Measurements from ENCODE around the gene CAND2.
"Not testable (repeated sequence)": the region's sequence is repeated elsewhere in the genome, so short reads cannot be mapped to it uniquely, and the experiment has no call there.

- TF ChIP-seq, protein P1, sequence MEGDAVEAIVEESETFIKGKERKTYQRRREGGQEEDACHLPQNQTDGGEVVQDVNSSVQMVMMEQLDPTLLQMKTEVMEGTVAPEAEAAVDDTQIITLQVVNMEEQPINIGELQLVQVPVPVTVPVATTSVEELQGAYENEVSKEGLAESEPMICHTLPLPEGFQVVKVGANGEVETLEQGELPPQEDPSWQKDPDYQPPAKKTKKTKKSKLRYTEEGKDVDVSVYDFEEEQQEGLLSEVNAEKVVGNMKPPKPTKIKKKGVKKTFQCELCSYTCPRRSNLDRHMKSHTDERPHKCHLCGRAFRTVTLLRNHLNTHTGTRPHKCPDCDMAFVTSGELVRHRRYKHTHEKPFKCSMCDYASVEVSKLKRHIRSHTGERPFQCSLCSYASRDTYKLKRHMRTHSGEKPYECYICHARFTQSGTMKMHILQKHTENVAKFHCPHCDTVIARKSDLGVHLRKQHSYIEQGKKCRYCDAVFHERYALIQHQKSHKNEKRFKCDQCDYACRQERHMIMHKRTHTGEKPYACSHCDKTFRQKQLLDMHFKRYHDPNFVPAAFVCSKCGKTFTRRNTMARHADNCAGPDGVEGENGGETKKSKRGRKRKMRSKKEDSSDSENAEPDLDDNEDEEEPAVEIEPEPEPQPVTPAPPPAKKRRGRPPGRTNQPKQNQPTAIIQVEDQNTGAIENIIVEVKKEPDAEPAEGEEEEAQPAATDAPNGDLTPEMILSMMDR (conservative IDR thresholded peaks at IDR 0.05), result not testable (repeated sequence)
- not testable (repeated sequence) for TF ChIP-seq EZH2 (IDR thresholded peaks at IDR 0.05; ENCODE audit: low read depth)
Measured at GRCh38 chr3:12853847-12854246, 57.4 kb downstream of the CAND2 start.

Measured in PC-9 (cell line).